Measurements from ENCODE around the gene TMEM92. TPM values are rescaled to one million over a fixed set of nuclear protein-coding genes. Genes with fewer than 3 reads are reported as not detected.
A peak's percentile ranks its signal among the peaks of the same experiment; 100 is the strongest.
"Not testable (repeated sequence)": the region's sequence is repeated elsewhere in the genome, so short reads cannot be mapped to it uniquely, and the experiment has no call there.

The TMEM92 gene
- polyA plus RNA-seq, 1 donor (not counting 4 experiments of a cell fraction or from before 2014, with no cell fraction given) = 0.88 TPM

- peak overlapping the region in 1 of 3 experiments; percentile 2 for H3K4me3 ChIP-seq (ENCODE audit: control insufficient read depth in 2 of 3, extremely low read depth in 1 of 3, insufficient read depth in 2 of 3, low read depth in 1 of 3, low read length in 3 of 3)
- peak overlapping the region; percentile 48 for H2AFZ ChIP-seq (ENCODE audit: control insufficient read depth, low read length)
- H3K9me1 ChIP-seq (ENCODE audit: control insufficient read depth, extremely low read depth, insufficient read depth, low read length) = peaks cover 3% of the 10 kb centered on the region
- dilution Hi-C loops (cut with MboI; ENCODE audit: extremely low pct_ligation_motif_present, low sequenced_read_pairs) = no loop called here
- TF ChIP-seq CTCF (optimal IDR thresholded peaks at IDR 0.05 in 1 of 3, IDR thresholded peaks at IDR 0.05 in 1 of 3, conservative IDR thresholded peaks at IDR 0.05 in 1 of 3; ENCODE audit: extremely low read depth in 1 of 3, insufficient read depth in 2 of 3, low read length in 3 of 3) = no peak
- no peak for TF ChIP-seq EZH2 (IDR thresholded peaks at IDR 0.05; ENCODE audit: low read length)
- no peaks in the 10 kb centered on the region for H4K20me1 ChIP-seq (ENCODE audit: control insufficient read depth, extremely low read depth, insufficient read depth, low read length)
- H3K79me2 ChIP-seq (ENCODE audit: control insufficient read depth, insufficient read depth, low read length) = no peaks in the 10 kb centered on the region
- H3K9me3 ChIP-seq (ENCODE audit: control insufficient read depth, low read depth, low read length) = no peaks in the 10 kb centered on the region
- H3K4me2 ChIP-seq (ENCODE audit: control insufficient read depth, extremely low read depth, insufficient read depth, low read depth, low read length) = peak overlapping the region; percentile 71
- H3K9ac ChIP-seq (ENCODE audit: control insufficient read depth, extremely low read depth, insufficient read depth, low read length) = peak overlapping the region; percentile 18
- peak overlapping the region; percentile 57 for H3K27ac ChIP-seq (ENCODE audit: control insufficient read depth, insufficient read depth, low read length)
- no peaks in the 10 kb centered on the region for H3K36me3 ChIP-seq (ENCODE audit: control insufficient read depth in 2 of 2, extremely low read depth in 1 of 2, insufficient read depth in 2 of 2, low read length in 2 of 2)
- no peaks in the 10 kb centered on the region for H3K27me3 ChIP-seq (ENCODE audit: control insufficient read depth, extremely low read depth, insufficient read depth, low read length)
- H3K4me1 ChIP-seq (ENCODE audit: control insufficient read depth, extremely low read depth, insufficient read depth, low read length) = peaks cover 45% of the 10 kb centered on the region
- DNase-seq (ENCODE audit: low read depth, low spot score) = no peak
- FAIRE-seq = peak; percentile 82
Measured at GRCh38 chr17:50316016-50316587, 41.8 kb downstream of the TMEM92 start.

DNA sequence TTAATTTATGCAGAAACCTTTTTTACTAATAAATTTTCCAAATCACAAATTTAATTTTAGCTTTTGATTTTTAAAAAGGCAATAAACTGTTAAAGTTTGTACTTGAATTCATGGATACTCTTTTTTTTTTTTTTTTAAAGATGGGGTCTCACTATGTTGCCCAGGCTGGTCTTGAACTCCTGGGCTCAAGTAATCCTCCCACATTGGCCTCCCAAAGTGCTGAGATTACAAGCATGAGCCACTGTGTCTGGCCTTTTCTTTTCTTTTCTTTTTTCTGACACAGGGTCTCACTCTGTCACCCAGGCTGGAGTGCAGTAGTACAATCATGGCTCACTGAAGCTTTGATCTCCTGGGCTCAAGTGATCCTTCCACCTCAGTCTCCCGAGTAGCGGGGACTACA, 42.4 kb downstream of the TMEM92 start:
- H3K27ac ChIP-seq (ENCODE audit: control insufficient read depth, insufficient read depth, low read length); H3K9me1 ChIP-seq (ENCODE audit: control insufficient read depth, extremely low read depth, insufficient read depth, low read length); H3K36me3 ChIP-seq (ENCODE audit: control insufficient read depth in 2 of 2, extremely low read depth in 1 of 2, insufficient read depth in 2 of 2, low read length in 2 of 2); H3K4me2 ChIP-seq (ENCODE audit: control insufficient read depth, extremely low read depth, insufficient read depth, low read depth, low read length); H3K9me3 ChIP-seq (ENCODE audit: control insufficient read depth, low read depth, low read length); H3K4me3 ChIP-seq (ENCODE audit: control insufficient read depth in 2 of 3, extremely low read depth in 1 of 3, insufficient read depth in 2 of 3, low read depth in 1 of 3, low read length in 3 of 3); H3K79me2 ChIP-seq (ENCODE audit: control insufficient read depth, insufficient read depth, low read length); dilution Hi-C loops (cut with MboI; ENCODE audit: extremely low pct_ligation_motif_present, low sequenced_read_pairs); H3K27me3 ChIP-seq (ENCODE audit: control insufficient read depth, extremely low read depth, insufficient read depth, low read length); FAIRE-seq; H2AFZ ChIP-seq (ENCODE audit: control insufficient read depth, low read length); DNase-seq (ENCODE audit: low read depth, low spot score); H3K9ac ChIP-seq (ENCODE audit: control insufficient read depth, extremely low read depth, insufficient read depth, low read length); H4K20me1 ChIP-seq (ENCODE audit: control insufficient read depth, extremely low read depth, insufficient read depth, low read length): not testable (repeated sequence)
- peaks cover 49% of the 10 kb centered on the region for H3K4me1 ChIP-seq (ENCODE audit: control insufficient read depth, extremely low read depth, insufficient read depth, low read length)

DNA sequence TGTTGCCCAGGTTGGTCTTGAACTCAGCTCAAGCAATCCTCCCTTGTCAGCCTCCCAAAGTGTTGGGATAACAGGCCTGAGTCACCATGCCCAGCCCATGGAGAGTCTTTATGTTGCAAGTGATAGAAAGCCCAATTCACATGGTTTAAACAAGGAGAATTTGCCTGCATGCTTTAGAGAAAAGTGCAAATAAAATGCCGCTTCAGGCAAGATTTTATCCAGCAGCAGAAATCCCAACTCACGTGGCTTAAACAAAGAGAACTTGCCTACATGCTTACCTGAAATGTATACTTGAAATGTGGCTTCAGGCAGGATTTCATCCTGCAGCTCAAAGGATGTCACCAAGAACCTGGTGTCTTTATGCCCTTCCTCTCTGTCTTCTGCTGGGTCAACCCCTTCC, 42.9 kb downstream of the TMEM92 start:
- H2AFZ ChIP-seq (ENCODE audit: control insufficient read depth, low read length) = no peak overlapping the region
- H3K9me3 ChIP-seq (ENCODE audit: control insufficient read depth, low read depth, low read length) = no peaks in the 10 kb centered on the region
- H3K9ac ChIP-seq (ENCODE audit: control insufficient read depth, extremely low read depth, insufficient read depth, low read length) = no peak overlapping the region
- no peak overlapping the region for H3K4me3 ChIP-seq (ENCODE audit: control insufficient read depth in 2 of 3, extremely low read depth in 1 of 3, insufficient read depth in 2 of 3, low read depth in 1 of 3, low read length in 3 of 3)
- no peaks in the 10 kb centered on the region for H4K20me1 ChIP-seq (ENCODE audit: control insufficient read depth, extremely low read depth, insufficient read depth, low read length)
- DNase-seq (ENCODE audit: low read depth, low spot score) (no peak), FAIRE-seq (peak; percentile 88)
- peaks cover 3% of the 10 kb centered on the region for H3K9me1 ChIP-seq (ENCODE audit: control insufficient read depth, extremely low read depth, insufficient read depth, low read length)
- H3K79me2 ChIP-seq (ENCODE audit: control insufficient read depth, insufficient read depth, low read length) = no peaks in the 10 kb centered on the region
- H3K27me3 ChIP-seq (ENCODE audit: control insufficient read depth, extremely low read depth, insufficient read depth, low read length) = no peaks in the 10 kb centered on the region
- H3K4me2 ChIP-seq (ENCODE audit: control insufficient read depth, extremely low read depth, insufficient read depth, low read depth, low read length) = peak overlapping the region; percentile 79
- dilution Hi-C loops (cut with MboI; ENCODE audit: extremely low pct_ligation_motif_present, low sequenced_read_pairs) = no loop called here
- TF ChIP-seq EZH2 (IDR thresholded peaks at IDR 0.05; ENCODE audit: low read length) (no peak), CTCF (optimal IDR thresholded peaks at IDR 0.05 in 1 of 3, IDR thresholded peaks at IDR 0.05 in 1 of 3, conservative IDR thresholded peaks at IDR 0.05 in 1 of 3; ENCODE audit: extremely low read depth in 1 of 3, insufficient read depth in 2 of 3, low read length in 3 of 3) (no peak)
- peaks cover 49% of the 10 kb centered on the region for H3K4me1 ChIP-seq (ENCODE audit: control insufficient read depth, extremely low read depth, insufficient read depth, low read length)
- no peaks in the 10 kb centered on the region for H3K36me3 ChIP-seq (ENCODE audit: control insufficient read depth in 2 of 2, extremely low read depth in 1 of 2, insufficient read depth in 2 of 2, low read length in 2 of 2)
- H3K27ac ChIP-seq (ENCODE audit: control insufficient read depth, insufficient read depth, low read length) = peak overlapping the region; percentile 53

Measured in keratinocyte (primary cell).